OCI-LY7 (cell line): ENCODE results near the gene GFER. TPM values are rescaled to one million over a fixed set of nuclear protein-coding genes. Genes with fewer than 3 reads are reported as not detected.

Experiments
- BruUV-seq: library from RNA; stranded (reverse); fragments of 400-500 nt; replicated peaks from 2 replicates; lab custom pipeline; 2021; lab: Mats Ljungman, UMichigan
- CTCF ChIA-PET: fragments of 300-600 bp; sonication (Branson Sonifier 250); formaldehyde crosslinking; loops from one replicate; lab custom pipeline; 2022; ENCODE audit warnings: antibody characterized with exemption; ENCODE audit not compliant: unreplicated experiment; lab: Charles Lee
- POLR2A ChIA-PET: fragments of 300-600 bp; sonication (Branson Sonifier 250); formaldehyde crosslinking; loops from one replicate; lab custom pipeline; 2022; ENCODE audit warnings: antibody characterized with exemption; lab: Charles Lee
- DNase-seq: peaks from one replicate; pipeline ENCODE4 v3.0.0-alpha.2; 2015; ENCODE audit warnings: low spot score
- H2AFZ ChIP-seq: fragments of 200-600 bp; sonication (generic), shearing (Covaris generic); 2 replicates; pipeline ENCODE4 v1.6.1; 2014; ENCODE audit warnings: mild to moderate bottlenecking, antibody characterized with exemption, low read length, moderate library complexity
- H3K27ac ChIP-seq: fragments of 200-600 bp; sonication (generic); 2 replicates; pipeline ENCODE4 v1.5.1; 2014; ENCODE audit warnings: mixed run types, low read depth, mild to moderate bottlenecking, moderate library complexity, low read length, inconsistent platforms; ENCODE audit not compliant: poor library complexity, severe bottlenecking
- H3K36me3 ChIP-seq: fragments of 200-600 bp; sonication (generic); 2 replicates; pipeline ENCODE4 v1.6.1; 2014; ENCODE audit warnings: mild to moderate bottlenecking, antibody characterized with exemption, low read length, moderate library complexity, mixed read lengths; ENCODE audit not compliant: insufficient read depth
- H3K4me1 ChIP-seq: fragments of 200-600 bp; sonication (generic); 2 replicates; pipeline ENCODE4 v1.5.1; 2014; ENCODE audit warnings: mild to moderate bottlenecking, low read length; ENCODE audit not compliant: insufficient read depth, poor library complexity, severe bottlenecking
- H3K4me2 ChIP-seq: fragments of 200-600 bp; sonication (generic); 2 replicates; pipeline ENCODE4 v1.6.1; 2014; ENCODE audit warnings: mild to moderate bottlenecking, low read length
- H3K4me3 ChIP-seq: fragments of 200-600 bp; sonication (generic); 2 replicates; pipeline ENCODE4 v1.5.1; 2014; ENCODE audit warnings: mild to moderate bottlenecking, low read depth, low read length; ENCODE audit not compliant: poor library complexity, severe bottlenecking
- H3K79me2 ChIP-seq: fragments of 200-600 bp; sonication (generic); 2 replicates; pipeline ENCODE4 v1.6.1; 2016; ENCODE audit warnings: low read depth, mild to moderate bottlenecking, low read length, moderate library complexity, mixed read lengths; ENCODE audit not compliant: insufficient read depth
- H3K9me2 ChIP-seq: fragments of 200-600 bp; sonication (generic); 2 replicates; pipeline ENCODE4 v1.6.1; 2016; ENCODE audit warnings: mild to moderate bottlenecking, low read length, mixed read lengths; ENCODE audit not compliant: insufficient read depth
- H3K9me3 ChIP-seq: fragments of 200-600 bp; sonication (generic); 2 replicates; pipeline ENCODE4 v1.6.1; 2014; ENCODE audit warnings: mild to moderate bottlenecking, mixed run types, low read length, mixed read lengths
- H4K20me1 ChIP-seq: fragments of 200-600 bp; sonication (generic); 2 replicates; pipeline ENCODE4 v1.6.1; 2014; ENCODE audit warnings: mild to moderate bottlenecking, antibody characterized with exemption, low read length, moderate library complexity, mixed read lengths; ENCODE audit not compliant: insufficient read depth
- CTCF ChIP-seq: fragments of 200-600 bp; sonication (generic); conservative IDR thresholded peaks from 2 replicates; pipeline ENCODE4 v1.5.1; 2014; ENCODE audit warnings: mild to moderate bottlenecking, antibody characterized with exemption, low read length, moderate library complexity, mixed read lengths
- EZH2phosphoT487 ChIP-seq: fragments of 200-600 bp; sonication (generic); IDR thresholded peaks from 2 replicates; pipeline ENCODE4 v1.6.1; 2018; ENCODE audit warnings: low read depth, borderline replicate concordance, mild to moderate bottlenecking, mixed run types, antibody characterized with exemption, low read length, moderate library complexity, mixed read lengths
- intact Hi-C: fragments of 100-400 bp; cut with micrococcal nuclease; formaldehyde crosslinking; loops from one replicate; pipeline ENCODE4 v1.10.0; 2022; ENCODE audit not compliant: unreplicated experiment
- total RNA-seq, 2 experiments: library from RNA; depleted of rRNA in 1 of 2; stranded (reverse); fragments of >200 nt in 1 of 2; shearing (Covaris generic) in 1 of 2; gene quantifications; 2 replicates each; pipeline ENCODE4 v1.2.3, GENCODE V29; 2014 to 2022

The GFER gene
- total RNA-seq, 2 experiments from 2014 or later = 32.3 to 40.2 TPM

GRCh38 chr16:1972490-1972877 is 11.5 kb upstream of the GFER start:
- H3K9me2 ChIP-seq = no peaks in the 10 kb centered on the region
- peaks cover 35% of the 10 kb centered on the region for H3K36me3 ChIP-seq
- H3K27ac ChIP-seq = no peak overlapping the region
- intact Hi-C loops = loop anchor here (1.0 kb wide), 1 partner anchor 12 kb away; the partner anchor contains the start of gene GFER
- BruUV-seq = no TSS peak
- no peak overlapping the region for H2AFZ ChIP-seq
- no peaks in the 10 kb centered on the region for H3K9me3 ChIP-seq
- no peaks in the 10 kb centered on the region for H4K20me1 ChIP-seq
- no peak for TF ChIP-seq EZH2phosphoT487
- peaks cover 12% of the 10 kb centered on the region for H3K4me1 ChIP-seq
- peaks cover 28% of the 10 kb centered on the region for H3K79me2 ChIP-seq
- CTCF ChIA-PET = no interaction called here
- H3K4me2 ChIP-seq = peak overlapping the region; percentile 76
- no peak for DNase-seq
- POLR2A ChIA-PET = interaction anchor here (0.9 to 1.2 kb wide), 2 partner anchors 12 to 36 kb away, joined by 3 read pairs; no protein-coding TSS in a partner anchor
- H3K4me3 ChIP-seq = peak overlapping the region; percentile 86

GRCh38 chr16:1973461-1974156 is 10.4 kb upstream of the GFER start:
- no peak for DNase-seq
- Histone ChIP-seq H3K4me1 (peaks cover 12% of the 10 kb centered on the region), H4K20me1 (no peaks in the 10 kb centered on the region), H3K9me2 (no peaks in the 10 kb centered on the region), H3K79me2 (peaks cover 28% of the 10 kb centered on the region), H3K36me3 (peaks cover 46% of the 10 kb centered on the region), H3K4me2 (peak overlapping the region; percentile 76; the same call in 1 of the 2 replicates), H2AFZ (no peak overlapping the region), H3K4me3 (peak overlapping the region; percentile 8), H3K27ac (no peak overlapping the region), H3K9me3 (no peaks in the 10 kb centered on the region)
- BruUV-seq = no TSS peak
- CTCF ChIA-PET = no interaction called here
- intact Hi-C loops = no loop called here
- no peak for TF ChIP-seq EZH2phosphoT487
- TF ChIP-seq CTCF = no peak
- POLR2A ChIA-PET = no interaction called here

- no peak for DNase-seq
- ChIA-PET CTCF (no interaction called here), POLR2A (no interaction called here)
- no peak overlapping the region for H2AFZ ChIP-seq
- H3K4me1 ChIP-seq = peaks cover 12% of the 10 kb centered on the region
- no peak overlapping the region for H3K27ac ChIP-seq
- no peaks in the 10 kb centered on the region for H3K9me3 ChIP-seq
- no TSS peak for BruUV-seq
- no peaks in the 10 kb centered on the region for H4K20me1 ChIP-seq
- TF ChIP-seq CTCF (no peak), EZH2phosphoT487 (no peak)
- H3K9me2 ChIP-seq = no peaks in the 10 kb centered on the region
- H3K36me3 ChIP-seq = peaks cover 51% of the 10 kb centered on the region
- no peak overlapping the region for H3K4me3 ChIP-seq
- intact Hi-C loops = no loop called here
- peaks cover 28% of the 10 kb centered on the region for H3K79me2 ChIP-seq
- H3K4me2 ChIP-seq = no peak overlapping the region
These were observed 9.6 kb upstream of the GFER start for GRCh38 chr16:1974157-1975070.
